Adrenal gland (tissue), 5 donors: ENCODE results near the gene CLK2.

Experiments
- POLR2A ChIP-seq, 2 donors: fragments of 450-650 bp; IDR thresholded peaks; one replicate each; pipeline ENCODE4 v1.6.1; 2017; ENCODE audit warnings: antibody characterized with exemption in 2 of 2, mild to moderate bottlenecking in 2 of 2, moderate library complexity in 1 of 2
- TF ChIP-seq, protein P1 (sequence below), 6 experiments: fragments of 450-650 bp in 4 of 6; fragments of 200-600 bp in 2 of 6; sonication (generic) in 1 of 6; IDR thresholded peaks; 1 replicate in 5 of 6; 2 replicates in 1 of 6; pipeline versions ENCODE4 v1.5.1 to v1.8.0; 2016 to 2021; ENCODE audit warnings: antibody characterized with exemption in 6 of 6, mild to moderate bottlenecking in 2 of 6, moderate library complexity in 1 of 6
- donor health status: DM: no; HTN: no; CAD: no.

GRCh38 chr1:155296661-155297060, 23.4 kb upstream of the CLK2 start:
- TF ChIP-seq, protein P1, sequence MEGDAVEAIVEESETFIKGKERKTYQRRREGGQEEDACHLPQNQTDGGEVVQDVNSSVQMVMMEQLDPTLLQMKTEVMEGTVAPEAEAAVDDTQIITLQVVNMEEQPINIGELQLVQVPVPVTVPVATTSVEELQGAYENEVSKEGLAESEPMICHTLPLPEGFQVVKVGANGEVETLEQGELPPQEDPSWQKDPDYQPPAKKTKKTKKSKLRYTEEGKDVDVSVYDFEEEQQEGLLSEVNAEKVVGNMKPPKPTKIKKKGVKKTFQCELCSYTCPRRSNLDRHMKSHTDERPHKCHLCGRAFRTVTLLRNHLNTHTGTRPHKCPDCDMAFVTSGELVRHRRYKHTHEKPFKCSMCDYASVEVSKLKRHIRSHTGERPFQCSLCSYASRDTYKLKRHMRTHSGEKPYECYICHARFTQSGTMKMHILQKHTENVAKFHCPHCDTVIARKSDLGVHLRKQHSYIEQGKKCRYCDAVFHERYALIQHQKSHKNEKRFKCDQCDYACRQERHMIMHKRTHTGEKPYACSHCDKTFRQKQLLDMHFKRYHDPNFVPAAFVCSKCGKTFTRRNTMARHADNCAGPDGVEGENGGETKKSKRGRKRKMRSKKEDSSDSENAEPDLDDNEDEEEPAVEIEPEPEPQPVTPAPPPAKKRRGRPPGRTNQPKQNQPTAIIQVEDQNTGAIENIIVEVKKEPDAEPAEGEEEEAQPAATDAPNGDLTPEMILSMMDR (IDR thresholded peaks at IDR 0.05) = no peak
- no peak for TF ChIP-seq POLR2A (IDR thresholded peaks at IDR 0.05)
